ENCODE measurements around the gene ZSCAN30. TPM values are rescaled to one million over a fixed set of nuclear protein-coding genes. Genes with fewer than 3 reads are reported as not detected.

Gene ZSCAN30
- total RNA-seq, 3 donors from 2014 or later = 12.5 to 33.2 (median 21.3) TPM

GRCh38 chr18:35291166-35291565, 1.1 kb upstream of the ZSCAN30 start:
- H3K4me1 ChIP-seq = no peaks in the 10 kb centered on the region
- H3K4me3 ChIP-seq = peak overlapping the region; percentile 60 to 98 (median 79)
- intact Hi-C loops (cut with DNase I; ENCODE audit: low total_unique reads) = no loop called here
- no peak for DNase-seq (ENCODE audit: low spot score in 2 of 2)
- peak overlapping the region in 1 of 2 donors; percentile 95 for H3K27ac ChIP-seq
- no peaks in the 10 kb centered on the region for H3K36me3 ChIP-seq
- no peak for TF ChIP-seq POLR2AphosphoS5 (IDR thresholded peaks at IDR 0.05)
- TF ChIP-seq POLR2A (IDR thresholded peaks at IDR 0.05) = no peak
- TF ChIP-seq, protein P1, sequence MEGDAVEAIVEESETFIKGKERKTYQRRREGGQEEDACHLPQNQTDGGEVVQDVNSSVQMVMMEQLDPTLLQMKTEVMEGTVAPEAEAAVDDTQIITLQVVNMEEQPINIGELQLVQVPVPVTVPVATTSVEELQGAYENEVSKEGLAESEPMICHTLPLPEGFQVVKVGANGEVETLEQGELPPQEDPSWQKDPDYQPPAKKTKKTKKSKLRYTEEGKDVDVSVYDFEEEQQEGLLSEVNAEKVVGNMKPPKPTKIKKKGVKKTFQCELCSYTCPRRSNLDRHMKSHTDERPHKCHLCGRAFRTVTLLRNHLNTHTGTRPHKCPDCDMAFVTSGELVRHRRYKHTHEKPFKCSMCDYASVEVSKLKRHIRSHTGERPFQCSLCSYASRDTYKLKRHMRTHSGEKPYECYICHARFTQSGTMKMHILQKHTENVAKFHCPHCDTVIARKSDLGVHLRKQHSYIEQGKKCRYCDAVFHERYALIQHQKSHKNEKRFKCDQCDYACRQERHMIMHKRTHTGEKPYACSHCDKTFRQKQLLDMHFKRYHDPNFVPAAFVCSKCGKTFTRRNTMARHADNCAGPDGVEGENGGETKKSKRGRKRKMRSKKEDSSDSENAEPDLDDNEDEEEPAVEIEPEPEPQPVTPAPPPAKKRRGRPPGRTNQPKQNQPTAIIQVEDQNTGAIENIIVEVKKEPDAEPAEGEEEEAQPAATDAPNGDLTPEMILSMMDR (IDR thresholded peaks at IDR 0.05) = no peak
- H3K27me3 ChIP-seq = no peaks in the 10 kb centered on the region
- no peaks in the 10 kb centered on the region for H3K9me3 ChIP-seq

GRCh38 chr18:35289727-35290093, 319 bp downstream of the ZSCAN30 start:
- DNase-seq (ENCODE audit: low spot score in 2 of 2) = peak in 1 of 2 donors; percentile 37
- intact Hi-C loops (cut with DNase I; ENCODE audit: low total_unique reads) = no loop called here

DNA sequence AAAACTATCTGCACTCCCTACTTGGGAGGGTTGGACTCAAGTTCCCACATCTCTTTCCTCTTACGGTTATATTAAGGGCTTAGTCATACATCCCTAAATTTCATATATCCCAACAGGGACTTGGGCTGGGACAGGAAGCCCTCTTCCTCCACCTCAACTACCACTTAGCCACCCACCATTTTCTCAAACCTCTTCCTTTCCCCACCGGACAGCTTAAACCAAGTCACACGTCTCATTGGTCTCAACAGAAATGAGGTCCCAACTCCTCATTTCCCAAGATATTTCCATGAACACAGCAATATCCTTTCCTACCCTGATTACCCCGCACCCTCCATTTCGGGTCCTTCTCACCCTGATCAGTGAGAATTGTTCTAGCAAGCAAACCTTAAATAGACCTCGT, 736 bp downstream of the ZSCAN30 start:
- no peak for DNase-seq (ENCODE audit: low spot score in 2 of 2)
- intact Hi-C loops (cut with DNase I; ENCODE audit: low total_unique reads) = no loop called here
- no peaks in the 10 kb centered on the region for H3K9me3 ChIP-seq
- no peaks in the 10 kb centered on the region for H3K27me3 ChIP-seq
- TF ChIP-seq POLR2A (IDR thresholded peaks at IDR 0.05) (no peak), POLR2AphosphoS5 (IDR thresholded peaks at IDR 0.05) (no peak)
- TF ChIP-seq, protein P1 (IDR thresholded peaks at IDR 0.05) = no peak
- H3K4me3 ChIP-seq = peak overlapping the region; percentile 60 to 98 (median 79)
- H3K27ac ChIP-seq = peak overlapping the region; percentile 94 to 95
- H3K36me3 ChIP-seq = no peaks in the 10 kb centered on the region
- no peaks in the 10 kb centered on the region for H3K4me1 ChIP-seq

More at GRCh38 chr18:35289727-35290093, 319 bp downstream of the ZSCAN30 start:
- no peaks in the 10 kb centered on the region for H3K27me3 ChIP-seq
- H3K36me3 ChIP-seq = no peaks in the 10 kb centered on the region
- TF ChIP-seq, protein P1 (IDR thresholded peaks at IDR 0.05) = no peak
- no peaks in the 10 kb centered on the region for H3K9me3 ChIP-seq
- H3K4me1 ChIP-seq = no peaks in the 10 kb centered on the region
- H3K4me3 ChIP-seq = peak overlapping the region; percentile 60 to 98 (median 79)
- H3K27ac ChIP-seq = peak overlapping the region; percentile 94 to 95

- H3K9me3 ChIP-seq = no peaks in the 10 kb centered on the region
- no peaks in the 10 kb centered on the region for H3K27me3 ChIP-seq
- H3K27ac ChIP-seq = no peak overlapping the region
- no peaks in the 10 kb centered on the region for H3K4me1 ChIP-seq
- no peak for TF ChIP-seq POLR2A (IDR thresholded peaks at IDR 0.05)
- TF ChIP-seq POLR2AphosphoS5 (IDR thresholded peaks at IDR 0.05) = no peak
- TF ChIP-seq, protein P1 (IDR thresholded peaks at IDR 0.05) = no peak
- no peaks in the 10 kb centered on the region for H3K36me3 ChIP-seq
- intact Hi-C loops (cut with DNase I; ENCODE audit: low total_unique reads) = no loop called here
- DNase-seq (ENCODE audit: low spot score in 2 of 2) = no peak
- H3K4me3 ChIP-seq = no peak overlapping the region
These were observed 5.2 kb downstream of the ZSCAN30 start for GRCh38 chr18:35284841-35285240.

DNA sequence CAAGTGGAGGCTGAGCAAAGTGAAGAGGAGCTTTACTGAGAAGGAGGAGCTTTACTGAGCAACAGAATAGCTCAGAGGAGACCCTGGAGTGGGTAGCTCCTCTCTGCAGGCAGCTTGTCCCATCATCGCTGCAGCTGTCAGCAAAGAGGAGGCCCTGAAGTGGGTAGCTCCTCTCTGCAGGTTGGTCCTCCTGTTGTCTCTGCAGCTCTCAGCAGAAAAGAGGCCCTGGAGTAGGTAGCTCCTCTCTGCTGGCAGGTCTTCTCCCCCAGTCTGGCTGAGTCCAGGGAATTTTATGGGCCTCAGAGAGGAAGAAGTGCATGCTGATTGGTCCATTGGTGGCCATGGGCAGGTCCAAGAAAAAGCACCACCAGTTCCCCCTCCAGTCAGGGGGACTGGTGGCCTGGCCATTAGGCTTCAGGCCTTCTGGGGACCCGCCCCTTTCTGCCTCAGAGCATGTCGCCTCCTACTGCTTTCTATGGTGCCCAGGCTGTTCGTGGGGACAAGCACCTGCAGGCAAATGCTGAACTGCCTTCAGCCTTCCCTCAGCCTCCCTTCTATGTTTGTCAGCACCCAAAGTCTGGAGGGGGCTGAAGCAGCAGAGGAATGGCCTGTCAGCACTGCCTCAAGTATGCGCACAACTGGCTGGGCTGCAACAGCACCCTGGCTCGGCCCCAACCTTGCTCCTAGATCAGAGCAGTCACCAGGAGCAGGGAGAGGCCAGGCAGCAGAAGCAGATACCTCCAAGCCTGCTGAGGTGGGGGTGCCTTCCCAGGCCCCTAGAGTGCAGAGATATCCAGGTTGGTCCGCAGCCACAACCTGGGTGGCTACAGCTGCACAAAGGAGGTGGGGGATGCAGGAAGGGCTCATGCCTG, 5.9 kb downstream of the ZSCAN30 start:
- Histone ChIP-seq H3K27ac (no peak overlapping the region), H3K36me3 (no peaks in the 10 kb centered on the region), H3K4me1 (no peaks in the 10 kb centered on the region), H3K27me3 (no peaks in the 10 kb centered on the region), H3K9me3 (no peaks in the 10 kb centered on the region), H3K4me3 (no peak overlapping the region)
- intact Hi-C loops (cut with DNase I; ENCODE audit: low total_unique reads) = no loop called here
- no peak for DNase-seq (ENCODE audit: low spot score in 2 of 2)
- TF ChIP-seq POLR2A (IDR thresholded peaks at IDR 0.05) (no peak), POLR2AphosphoS5 (IDR thresholded peaks at IDR 0.05) (no peak)
- TF ChIP-seq, protein P1 (IDR thresholded peaks at IDR 0.05) = no peak

All from breast epithelium (tissue), 4 donors.